Natural killer cell (primary cell): Measurements from ENCODE around the gene ALDH7A1. TPM values are rescaled to one million over a fixed set of nuclear protein-coding genes. Genes with fewer than 3 reads are reported as not detected.
"Not testable (repeated sequence)": the region's sequence is repeated elsewhere in the genome, so short reads cannot be mapped to it uniquely, and the experiment has no call there.

Source experiments
- ATAC-seq, 3 donors: fragments of 150-1000 bp in 2 of 3; fragments of 200-7000 bp in 1 of 3; cut with Tn5 transposase; 1 replicate in 1 of 3; 2 replicates in 2 of 3; pipeline ENCODE4 v1.10.0; 2021; ENCODE audit warnings: mild to moderate bottlenecking in 2 of 3, moderate library complexity in 2 of 3
- DNase-seq, 2 donors: peaks; one replicate each; pipeline versions ENCODE4 v3.0.0 to v3.0.0-alpha.2; 2013 to 2021; ENCODE audit warnings: mixed read lengths in 1 of 2
- H3K27ac ChIP-seq: one replicate; pipeline ENCODE4 v1.5.1; 2013; ENCODE audit warnings: mild to moderate bottlenecking, low read length
- H3K27me3 ChIP-seq: one replicate; pipeline ENCODE4 v1.6.1; 2013; ENCODE audit warnings: low read length; ENCODE audit not compliant: control insufficient read depth, insufficient read depth
- H3K36me3 ChIP-seq: one replicate; pipeline ENCODE4 v1.6.1; 2013; ENCODE audit warnings: low read length; ENCODE audit not compliant: control insufficient read depth, insufficient read depth
- H3K4me1 ChIP-seq: one replicate; pipeline ENCODE4 v1.6.1; 2013; ENCODE audit warnings: low read length; ENCODE audit not compliant: control insufficient read depth, insufficient read depth
- H3K4me3 ChIP-seq: one replicate; pipeline ENCODE4 v1.5.1; 2013; ENCODE audit warnings: low read length
- H3K9me3 ChIP-seq: one replicate; pipeline ENCODE4 v1.6.1; 2013; ENCODE audit warnings: low read length; ENCODE audit not compliant: control insufficient read depth, insufficient read depth
- H3K27ac Mint-ChIP-seq, 2 donors: one replicate each; pipeline ENCODE4 v1.8.0; 2022; ENCODE audit warnings: mild to moderate bottlenecking in 2 of 2, mixed read lengths in 2 of 2, moderate library complexity in 1 of 2
- H3K27me3 Mint-ChIP-seq, 2 donors: one replicate each; pipeline ENCODE4 v1.8.0; 2022; ENCODE audit warnings: low read depth in 2 of 2, mixed read lengths in 2 of 2
- H3K36me3 Mint-ChIP-seq: one replicate; pipeline ENCODE4 v1.8.0; 2022; ENCODE audit warnings: mixed read lengths
- H3K4me1 Mint-ChIP-seq, 2 donors: one replicate each; pipeline ENCODE4 v1.8.0; 2022; ENCODE audit warnings: mixed read lengths in 2 of 2
- H3K4me3 Mint-ChIP-seq: one replicate; pipeline ENCODE4 v1.8.0; 2022; ENCODE audit warnings: mild to moderate bottlenecking, moderate library complexity, mixed read lengths
- H3K9me3 Mint-ChIP-seq, 2 donors: one replicate each; pipeline ENCODE4 v1.8.0; 2022; ENCODE audit warnings: mixed read lengths in 2 of 2
- CTCF ChIP-seq: fragments of 200-600 bp; IDR thresholded peaks from one replicate; pipeline ENCODE4 v1.8.0; 2022; ENCODE audit warnings: antibody characterized with exemption
- WGBS: methylation state at CpG from one replicate; pipeline ENCODE4 v1.1.7; 2013; ENCODE audit warnings: missing lambda C conversion rate; ENCODE audit not compliant: insufficient coverage; 5-methylcytosine and 5-hydroxymethylcytosine counted together
- intact Hi-C: fragments of 100-400 bp; cut with micrococcal nuclease; formaldehyde crosslinking; loops from one replicate; pipeline ENCODE4 v1.14.2; 2022
- total RNA-seq, 4 donors: library from RNA; stranded (reverse); fragments of 120-200 nt in 1 of 4; gene quantifications; one replicate each; pipeline versions ENCODE4 v1.2.3 to v1.2.4, GENCODE V29; 2013 to 2022

ALDH7A1 gene
- total RNA-seq, 3 donors from 2014 or later (not counting 1 experiment from before 2014, with no cell fraction given) = 0.66 to 1.3 (median 1.2) TPM

DNA sequence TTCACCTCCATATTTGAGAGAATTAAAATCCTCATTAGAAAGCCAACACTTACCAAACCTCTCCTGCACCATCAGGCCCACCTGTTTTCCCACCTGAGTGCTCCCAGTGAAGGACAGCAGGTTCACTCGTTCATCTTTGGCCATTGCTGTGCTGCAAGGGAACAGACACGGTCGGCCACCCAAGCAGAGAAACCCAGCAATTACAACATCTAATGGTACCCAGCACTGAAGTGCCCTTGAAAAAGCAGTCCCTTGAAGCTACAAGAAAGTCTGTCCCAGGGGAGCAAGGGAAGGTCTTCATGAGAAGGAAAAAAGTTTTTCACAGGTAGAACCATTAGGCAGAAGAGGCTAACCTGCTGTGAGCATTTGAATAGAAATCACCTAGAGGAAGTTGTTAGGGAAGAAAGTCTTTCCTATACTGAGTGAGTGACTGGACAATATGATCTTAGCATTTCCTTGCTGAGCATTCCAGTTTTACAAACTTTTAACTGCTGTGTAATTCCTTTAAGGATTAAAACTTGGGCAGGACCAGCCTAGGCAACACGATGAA is 26.7 kb downstream of the ALDH7A1 start:
- Histone ChIP-seq H3K36me3 (no peaks in the 10 kb centered on the region), H3K9me3 (no peaks in the 10 kb centered on the region), H3K4me1 (no peaks in the 10 kb centered on the region), H3K27ac (no peak overlapping the region), H3K4me3 (no peak overlapping the region), H3K27me3 (no peaks in the 10 kb centered on the region)
- intact Hi-C loops = no loop called here
- H3K27ac Mint-ChIP-seq = no peak overlapping the region
- ATAC-seq = no peak
- H3K4me1 Mint-ChIP-seq = no peaks in the 10 kb centered on the region
- H3K4me3 Mint-ChIP-seq = no peak overlapping the region
- H3K27me3 Mint-ChIP-seq = no peaks in the 10 kb centered on the region
- WGBS = 92% methylated on average over 3 of the region's 4 CpGs
- DNase-seq = no peak
- no peaks in the 10 kb centered on the region for H3K36me3 Mint-ChIP-seq
- no peak for TF ChIP-seq CTCF
- H3K9me3 Mint-ChIP-seq = no peaks in the 10 kb centered on the region

DNA sequence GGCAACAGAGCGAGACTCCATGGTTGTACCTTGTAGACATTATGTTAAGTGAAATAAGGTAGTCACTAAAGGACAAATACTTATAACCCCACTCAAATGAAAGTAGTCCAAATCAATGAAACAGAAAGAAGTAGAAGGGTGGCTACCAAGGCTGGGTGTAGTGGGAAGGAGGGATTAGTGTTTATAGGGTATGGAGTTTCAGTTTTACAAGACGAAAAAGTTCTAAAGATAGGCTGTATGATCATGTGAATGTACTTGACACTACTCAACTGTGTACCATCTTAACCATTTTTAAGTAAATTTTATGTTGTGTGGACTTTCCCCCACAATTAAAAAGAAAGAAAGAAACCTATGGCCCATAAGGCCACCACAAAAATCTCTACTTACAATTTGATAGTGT is 32.2 kb downstream of the ALDH7A1 start:
- Histone ChIP-seq H3K9me3 (no peaks in the 10 kb centered on the region), H3K27me3 (no peaks in the 10 kb centered on the region), H3K27ac (no peak overlapping the region), H3K4me3 (no peak overlapping the region), H3K36me3 (no peaks in the 10 kb centered on the region), H3K4me1 (no peaks in the 10 kb centered on the region)
- Mint-ChIP-seq H3K27me3 (no peaks in the 10 kb centered on the region), H3K9me3 (no peaks in the 10 kb centered on the region), H3K4me1 (no peaks in the 10 kb centered on the region), H3K4me3 (no peak overlapping the region), H3K36me3 (no peaks in the 10 kb centered on the region), H3K27ac (no peak overlapping the region)
- DNase-seq (no peak), ATAC-seq (no peak)
- no peak for TF ChIP-seq CTCF
- intact Hi-C loops = no loop called here
- WGBS = no CpG with 5 or more reads among the region's 2 CpGs

DNA sequence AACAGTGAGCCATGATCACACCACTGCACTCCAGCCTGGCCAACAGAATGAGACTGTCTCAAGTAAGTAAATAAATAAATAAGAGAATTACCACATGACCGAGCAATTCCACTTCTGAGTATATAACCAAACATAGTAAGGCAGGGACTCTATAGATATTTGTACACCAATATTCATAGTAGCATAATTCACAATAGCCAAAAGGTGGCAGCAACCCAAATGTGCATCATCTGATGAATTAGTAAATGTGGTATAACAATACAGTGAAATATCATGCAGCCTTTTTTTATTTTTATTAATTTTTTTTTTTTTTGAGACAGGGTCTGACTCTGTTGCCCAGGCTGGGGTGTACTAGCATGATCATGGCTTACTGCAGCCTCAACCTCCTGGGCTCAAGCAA is 33.1 kb downstream of the ALDH7A1 start:
- Mint-ChIP-seq H3K27ac (no peak overlapping the region), H3K4me3 (no peak overlapping the region), H3K9me3 (no peaks in the 10 kb centered on the region), H3K4me1 (no peaks in the 10 kb centered on the region), H3K36me3 (no peaks in the 10 kb centered on the region), H3K27me3 (no peaks in the 10 kb centered on the region)
- H3K27ac ChIP-seq = no peak overlapping the region
- no peak for TF ChIP-seq CTCF
- intact Hi-C loops = no loop called here
- no peak for ATAC-seq
- WGBS = no CpG with 5 or more reads among the region's 1 CpG
- no peak overlapping the region for H3K4me3 ChIP-seq
- H3K27me3 ChIP-seq = no peaks in the 10 kb centered on the region
- no peaks in the 10 kb centered on the region for H3K36me3 ChIP-seq
- no peaks in the 10 kb centered on the region for H3K9me3 ChIP-seq
- no peaks in the 10 kb centered on the region for H3K4me1 ChIP-seq
- DNase-seq = no peak

DNA sequence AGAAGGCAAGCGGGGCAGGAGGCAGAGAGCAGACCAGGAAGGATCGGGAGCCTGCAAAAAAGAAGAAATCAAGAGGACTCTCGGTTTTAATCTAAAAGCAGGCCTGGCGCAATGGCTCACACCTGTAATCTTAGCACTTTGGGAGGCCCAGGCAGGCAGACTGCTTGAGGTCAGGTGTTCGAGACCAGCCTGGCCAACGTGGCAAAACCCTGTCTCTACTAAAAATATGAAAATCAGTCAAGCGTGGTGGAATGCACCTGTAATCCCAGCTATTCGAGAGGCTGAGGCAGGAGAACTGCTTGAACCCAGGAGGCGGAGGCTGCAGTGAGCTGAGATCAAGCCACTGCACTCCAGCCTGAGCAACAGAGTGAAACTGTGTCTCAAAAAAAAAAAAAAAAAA is 39.9 kb downstream of the ALDH7A1 start:
- H3K4me3 ChIP-seq, H3K36me3 Mint-ChIP-seq, H3K4me1 ChIP-seq, DNase-seq, H3K27ac Mint-ChIP-seq, H3K27ac ChIP-seq, H3K9me3 ChIP-seq, H3K4me1 Mint-ChIP-seq, intact Hi-C loops, H3K27me3 Mint-ChIP-seq, H3K27me3 ChIP-seq, H3K4me3 Mint-ChIP-seq, ATAC-seq, H3K9me3 Mint-ChIP-seq, H3K36me3 ChIP-seq: not testable (repeated sequence)
- WGBS = 88% methylated on average over 9 of the region's 9 CpGs
